H1 (cell line): Measurements from ENCODE around the gene GON4L. TPM values are rescaled to one million over a fixed set of nuclear protein-coding genes. Genes with fewer than 3 reads are reported as not detected.

Source experiments
- ATF2 ChIP-seq: IDR thresholded peaks from 2 replicates; pipeline ENCODE4 v1.6.1; 2012; ENCODE audit warnings: low read length, inconsistent platforms
- CBX5 ChIP-seq: fragments of 300-800, 300-1000 bp; sonication (generic); IDR thresholded peaks from 2 replicates; pipeline ENCODE4 v1.7.1; 2016; ENCODE audit warnings: antibody characterized with exemption, low read length, low read depth
- POU5F1 ChIP-seq: IDR thresholded peaks from 2 replicates; pipeline ENCODE4 v1.6.1; 2011; ENCODE audit warnings: low read depth, mild to moderate bottlenecking, low read length, moderate library complexity
- SAP30 ChIP-seq: fragments of 300-600 bp; sonication (generic); IDR thresholded peaks from 2 replicates; pipeline ENCODE4 v1.7.1; 2012; ENCODE audit warnings: low read length, moderate library complexity, mild to moderate bottlenecking, inconsistent platforms; ENCODE audit not compliant: insufficient read depth, insufficient replicate concordance
- SRF ChIP-seq: IDR thresholded peaks from 2 replicates; pipeline ENCODE4 v1.6.1; 2011; ENCODE audit warnings: mild to moderate bottlenecking, low read depth, low read length, moderate library complexity
- polyA plus RNA-seq, 7 experiments: library from polyadenylated mRNA; depleted of rRNA in 3 of 7; stranded (reverse) in 5 of 7; unstranded in 2 of 7; fragments of >200 nt in 5 of 7; fragments of 200-250 nt in 2 of 7; gene quantifications; 1 replicate in 5 of 7; 2 replicates in 1 of 7; 4 replicates in 1 of 7; pipeline versions ENCODE4 v1.2.1 to v1.2.3, GENCODE V29; 2011 to 2013; ENCODE audit warnings: missing spikeins in 2 of 7, mixed read lengths in 2 of 7
- total RNA-seq: library from RNA; stranded (reverse); fragmentation: NEBNext Ultra II Directional; extraction: Animal tissue kit (Norgen Biotek cat#: 25700); gene quantifications from 2 replicates; pipeline ENCODE4 v1.2.1, GENCODE V29; 2021

The GON4L gene
- total and polyA plus RNA-seq, 2 of the 8 experiments (the other 6 are each of a cell fraction or from before 2014, with no cell fraction given) = 26.2 to 52.1 TPM

GRCh38 chr1:155872527-155872926 is 15.5 kb upstream of the GON4L start (continued):
- no peak for TF ChIP-seq CBX5
- no peak for TF ChIP-seq SRF
- no peak for TF ChIP-seq SAP30
- no peak for TF ChIP-seq ATF2
- TF ChIP-seq POU5F1 = no peak
